M059J (cell line): ENCODE results near the gene RNF225. TPM values are rescaled to one million over a fixed set of nuclear protein-coding genes. Genes with fewer than 3 reads are reported as not detected.
"Not testable (repeated sequence)": the region's sequence is repeated elsewhere in the genome, so short reads cannot be mapped to it uniquely, and the experiment has no call there.

Source experiments
- DNase-seq: peaks from one replicate; pipeline ENCODE4 v3.0.0-alpha.2; 2012; ENCODE audit warnings: low read depth
- total RNA-seq: library from RNA; depleted of rRNA; stranded (reverse); fragments of >200 nt; shearing (Covaris generic); gene quantifications from 2 replicates; pipeline ENCODE4 v1.2.3, GENCODE V29; 2014

RNF225 gene
- total RNA-seq, 1 experiment from 2014 or later: not detected

DNA sequence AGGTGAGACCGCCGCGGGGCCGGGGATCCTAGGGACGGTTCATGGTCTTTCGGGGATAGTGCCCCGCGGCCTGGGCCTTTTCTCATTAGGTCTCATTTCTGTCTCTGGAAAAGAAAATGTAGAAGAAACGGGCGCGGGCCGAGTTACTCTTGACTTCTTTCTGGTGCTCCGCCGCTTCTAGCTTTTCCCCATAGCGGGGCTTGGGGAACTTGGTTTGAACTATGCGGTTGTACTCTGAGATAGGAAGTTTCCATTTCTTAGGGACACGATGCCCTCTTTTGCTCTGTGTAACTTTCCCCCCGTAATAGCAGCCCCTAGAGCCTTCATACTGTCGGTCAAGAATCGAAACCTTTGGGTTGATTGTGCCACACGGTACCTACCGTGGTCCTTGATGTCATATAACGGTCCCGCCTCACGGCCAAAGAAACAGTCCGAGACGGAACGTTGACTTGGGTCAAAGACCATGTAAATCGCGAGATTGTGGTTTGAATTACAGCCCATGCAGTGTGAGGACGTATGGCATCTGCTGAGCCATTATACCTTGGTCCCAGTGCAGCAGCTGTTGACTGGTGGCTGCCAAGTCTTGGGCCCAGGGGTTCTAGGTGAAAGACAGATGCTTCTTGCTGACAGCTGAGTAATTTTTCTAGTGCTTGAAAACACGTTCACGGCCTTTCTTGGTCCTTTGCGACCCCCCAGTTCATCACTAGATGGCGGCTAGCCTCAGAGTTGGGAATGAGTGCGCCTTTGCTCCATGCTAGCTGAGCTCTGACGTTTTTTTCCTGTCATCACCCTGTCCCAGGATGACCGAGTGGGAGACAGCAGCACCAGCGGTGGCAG lies 7.9 kb upstream of the RNF225 start:
- DNase-seq: no peak

DNA sequence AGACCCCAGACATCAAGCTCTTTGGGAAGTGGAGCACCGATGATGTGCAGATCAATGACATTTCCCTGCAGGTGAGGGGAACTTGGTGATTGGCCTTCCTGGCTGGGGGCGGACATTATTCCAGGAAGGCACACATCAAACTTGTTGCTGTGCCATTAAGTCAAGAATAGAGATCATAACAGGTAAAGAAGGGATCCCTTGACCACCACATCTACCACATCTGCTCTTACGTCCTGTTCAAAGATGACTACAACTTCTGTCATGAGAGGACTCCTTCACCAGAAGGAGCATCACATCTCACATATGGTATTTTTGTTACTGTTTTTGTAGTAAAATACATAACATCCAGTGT lies 7.3 kb upstream of the RNF225 start:
- no peak for DNase-seq

DNA sequence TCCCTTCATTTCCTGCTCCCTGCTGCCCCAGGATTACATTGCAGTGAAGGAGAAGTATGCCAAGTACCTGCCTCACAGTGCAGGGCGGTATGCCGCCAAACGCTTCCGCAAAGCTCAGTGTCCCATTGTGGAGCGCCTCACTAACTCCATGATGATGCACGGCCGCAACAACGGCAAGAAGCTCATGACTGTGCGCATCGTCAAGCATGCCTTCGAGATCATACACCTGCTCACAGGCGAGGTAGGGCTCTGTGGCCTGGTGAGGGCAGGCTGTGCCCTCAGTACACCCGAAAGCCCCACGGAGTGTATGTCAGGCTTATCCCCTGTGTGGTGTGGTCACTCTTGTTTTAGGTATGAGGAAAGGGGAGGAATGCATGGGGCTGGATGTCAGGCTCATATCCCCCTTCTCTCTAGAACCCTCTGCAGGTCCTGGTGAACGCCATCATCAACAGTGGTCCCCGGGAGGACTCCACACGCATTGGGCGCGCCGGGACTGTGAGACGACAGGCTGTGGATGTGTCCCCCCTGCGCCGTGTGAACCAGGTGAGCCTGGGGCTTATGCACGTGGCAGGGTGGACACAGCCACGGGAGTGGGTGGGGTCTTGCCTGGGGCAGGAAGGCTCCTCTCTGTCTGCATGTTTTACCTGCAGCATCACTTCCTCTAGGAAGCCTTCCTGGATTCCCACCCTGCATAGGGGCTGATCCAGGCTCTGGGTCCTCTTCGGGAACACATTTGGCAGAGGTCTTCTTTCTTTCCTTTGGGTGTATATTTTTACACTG lies 2.3 kb upstream of the RNF225 start:
- DNase-seq: no peak

DNA sequence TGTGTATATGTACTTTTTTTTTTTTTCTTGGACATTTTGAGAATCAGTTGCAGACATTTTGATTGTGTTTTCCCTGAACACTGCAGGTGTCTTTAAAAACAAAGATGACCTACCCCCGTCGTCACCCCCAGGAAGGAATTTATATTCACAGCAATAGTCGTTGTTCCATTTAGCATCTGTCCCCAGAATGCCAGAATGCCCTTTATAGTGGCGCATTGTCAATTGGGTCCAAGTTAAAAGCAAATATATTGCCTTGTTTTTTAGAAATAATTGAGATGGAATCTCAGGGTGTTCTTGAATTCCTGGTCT lies 1.8 kb upstream of the RNF225 start:
- DNase-seq: no peak

DNA sequence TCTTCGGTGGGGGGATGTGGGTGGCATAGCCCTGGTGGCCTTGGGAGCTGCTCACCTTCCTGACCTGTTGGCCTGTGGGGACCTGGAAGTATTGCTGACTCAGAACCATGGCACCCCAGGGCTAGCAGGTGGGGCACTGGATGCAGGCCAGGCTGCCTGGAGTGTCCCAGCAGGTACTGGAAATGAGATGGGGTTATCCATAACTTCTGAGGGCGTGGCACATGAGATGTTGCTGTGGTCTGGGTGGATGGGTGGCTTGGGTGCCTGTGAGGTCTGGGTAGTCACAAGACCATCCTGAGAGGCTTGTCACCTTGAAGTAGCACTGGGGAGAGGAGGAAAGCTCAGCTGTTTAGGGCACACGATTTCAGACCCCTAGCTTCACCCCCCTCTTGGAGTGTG lies 636 bp upstream of the RNF225 start:
- peak; percentile 24 for DNase-seq

DNA sequence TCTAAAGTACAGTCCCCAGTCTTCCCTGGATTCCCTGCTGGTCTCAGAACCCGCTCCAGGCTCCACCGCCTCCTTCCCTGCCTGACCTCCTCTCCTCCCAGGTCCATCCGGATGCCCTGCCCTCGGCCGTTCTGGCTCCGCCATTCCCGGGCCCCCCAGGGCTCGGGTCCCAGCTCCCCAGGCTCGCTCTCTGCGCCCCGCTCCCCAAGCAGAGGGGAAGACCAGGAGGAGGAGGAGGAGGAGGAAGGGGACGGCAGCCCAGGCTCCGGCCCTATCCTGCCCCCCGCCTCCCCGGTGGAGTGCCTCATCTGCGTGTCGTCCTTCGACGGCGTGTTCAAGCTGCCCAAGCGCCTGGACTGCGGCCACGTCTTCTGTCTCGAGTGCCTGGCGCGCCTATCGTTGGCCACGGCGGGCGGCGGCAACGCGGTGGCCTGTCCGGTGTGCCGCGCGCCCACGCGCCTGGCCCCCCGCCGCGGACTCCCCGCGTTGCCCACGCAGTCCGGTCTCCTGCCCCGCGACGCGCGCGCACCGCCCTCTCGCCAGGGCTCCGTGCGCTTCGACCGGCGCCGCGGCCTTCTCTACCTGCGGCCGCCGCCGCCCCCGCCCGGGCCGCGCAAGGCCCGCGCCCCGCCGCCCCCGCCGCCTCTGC lies 647 bp downstream of the RNF225 start:
- DNase-seq: no peak

DNA sequence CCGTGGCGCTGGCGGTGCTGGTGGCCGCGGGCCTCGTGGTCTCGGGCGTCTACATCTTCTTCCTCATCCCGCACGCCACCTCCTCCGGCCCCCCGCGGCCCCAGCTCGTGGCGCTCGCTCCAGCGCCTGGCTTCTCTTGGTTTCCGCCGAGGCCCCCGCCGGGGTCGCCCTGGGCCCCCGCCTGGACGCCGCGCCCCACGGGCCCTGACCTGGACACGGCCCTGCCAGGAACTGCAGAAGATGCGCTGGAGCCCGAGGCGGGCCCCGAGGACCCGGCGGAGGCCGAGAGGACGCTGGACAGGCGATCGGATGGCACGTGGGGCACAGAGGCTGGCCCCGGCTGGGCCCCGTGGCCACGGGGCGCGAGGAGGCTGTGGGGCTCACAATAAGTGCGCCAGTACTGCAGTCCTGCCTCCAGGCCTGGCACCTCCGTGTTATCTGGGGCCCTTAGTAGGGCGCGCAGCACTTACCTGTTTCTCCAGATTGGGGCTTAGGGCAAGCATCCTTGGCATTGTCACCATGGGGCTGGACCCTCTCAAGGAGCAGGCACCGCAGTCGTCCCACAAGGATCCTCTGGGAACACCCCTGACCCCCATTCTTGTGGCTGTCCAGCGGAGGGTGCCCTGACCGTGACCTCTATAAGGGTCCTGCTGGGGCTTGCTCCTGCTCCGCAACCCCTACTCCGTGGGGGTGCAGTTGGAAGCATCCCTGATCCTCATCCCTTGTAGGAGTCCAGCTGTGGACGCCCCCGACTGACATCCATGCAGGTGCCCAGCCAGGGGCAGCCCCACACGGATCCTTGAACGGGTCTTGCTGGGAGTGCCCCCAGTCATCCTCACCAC lies 1.5 kb downstream of the RNF225 start:
- DNase-seq: no peak

DNA sequence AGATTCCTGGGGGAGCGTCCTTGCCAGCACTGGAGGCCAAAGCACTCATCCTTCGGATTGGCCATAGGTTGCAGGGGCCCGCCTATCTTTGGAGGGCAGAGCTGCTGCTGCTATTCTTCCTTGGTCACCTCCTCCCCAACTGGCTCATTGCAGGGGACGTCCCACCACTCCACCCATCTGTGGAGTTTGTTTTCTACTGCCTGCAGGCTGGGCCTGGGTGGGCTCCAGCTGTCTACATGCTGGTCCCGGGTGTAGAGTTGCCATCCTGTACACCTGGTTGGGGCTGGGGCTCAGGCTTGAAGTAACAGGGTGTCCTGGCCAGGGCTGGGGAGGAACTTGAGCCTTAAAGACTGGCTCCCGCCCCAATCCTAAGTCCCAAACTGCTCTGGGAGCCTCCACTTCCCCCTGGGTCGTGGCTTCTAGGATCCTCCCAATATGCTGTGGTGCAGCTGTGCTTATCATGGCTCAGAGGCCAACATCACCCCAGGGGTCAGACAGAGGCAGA lies 2.1 kb downstream of the RNF225 start:
- no peak for DNase-seq

DNA sequence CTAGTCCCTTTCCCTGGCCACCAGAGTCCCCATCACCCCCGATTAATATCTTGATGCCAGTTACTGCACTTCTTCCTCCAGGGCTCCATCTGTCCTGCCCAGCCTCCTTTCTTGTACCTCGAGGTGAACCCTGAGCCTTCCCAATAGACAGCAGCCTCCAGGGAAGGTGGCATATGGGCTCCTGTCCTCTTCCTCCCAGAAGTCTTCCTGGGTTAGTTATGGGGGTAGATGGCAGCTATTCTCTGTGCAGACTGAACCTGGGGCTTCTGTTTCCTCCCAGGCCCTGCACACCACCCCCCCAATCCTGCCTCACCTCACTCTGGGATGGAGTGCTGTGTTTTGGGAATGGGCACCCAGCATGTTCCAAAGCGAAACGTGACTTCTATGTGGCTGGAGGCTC lies 2.6 kb downstream of the RNF225 start:
- no peak for DNase-seq

DNA sequence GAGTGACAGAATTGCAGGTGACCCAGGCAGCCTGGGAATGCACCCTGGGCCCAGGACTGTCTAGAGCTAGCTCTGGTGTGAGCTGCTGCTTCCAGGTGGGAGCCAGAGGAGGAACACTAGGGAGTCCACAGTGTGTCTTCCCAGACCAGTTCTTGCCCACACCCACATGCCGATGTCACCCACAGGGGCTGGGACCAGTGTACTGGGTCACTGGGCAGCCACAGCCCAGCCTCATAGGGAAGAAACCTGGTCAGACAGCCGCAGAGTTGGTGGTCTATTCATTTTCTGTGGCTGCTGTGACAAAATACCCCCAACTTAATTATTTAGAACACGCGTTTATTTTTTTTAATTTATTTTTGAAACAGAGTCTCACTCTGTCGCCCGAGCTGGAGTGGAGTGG lies 3.1 kb downstream of the RNF225 start:
- no peak for DNase-seq

DNA sequence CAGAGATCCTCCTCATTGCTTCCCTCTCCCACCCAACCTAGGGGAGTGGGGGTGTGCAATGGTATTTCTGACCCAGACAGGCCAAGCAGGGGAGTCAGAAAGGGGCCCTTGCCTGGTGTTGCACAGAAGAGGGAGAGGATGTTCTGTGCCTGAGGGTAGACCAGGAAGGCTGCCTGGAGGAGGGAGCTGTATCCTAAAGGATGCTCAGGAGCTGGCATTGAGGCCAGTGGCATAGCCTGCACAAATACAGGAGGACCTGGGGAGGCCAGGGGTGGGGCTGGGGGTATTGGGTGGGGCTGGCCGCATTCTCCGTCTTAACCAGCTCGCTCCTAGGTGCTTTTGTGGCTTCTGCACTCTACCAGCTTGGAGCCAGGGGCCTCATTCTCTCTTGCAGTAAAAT lies 4.4 kb downstream of the RNF225 start:
- no peak for DNase-seq

DNA sequence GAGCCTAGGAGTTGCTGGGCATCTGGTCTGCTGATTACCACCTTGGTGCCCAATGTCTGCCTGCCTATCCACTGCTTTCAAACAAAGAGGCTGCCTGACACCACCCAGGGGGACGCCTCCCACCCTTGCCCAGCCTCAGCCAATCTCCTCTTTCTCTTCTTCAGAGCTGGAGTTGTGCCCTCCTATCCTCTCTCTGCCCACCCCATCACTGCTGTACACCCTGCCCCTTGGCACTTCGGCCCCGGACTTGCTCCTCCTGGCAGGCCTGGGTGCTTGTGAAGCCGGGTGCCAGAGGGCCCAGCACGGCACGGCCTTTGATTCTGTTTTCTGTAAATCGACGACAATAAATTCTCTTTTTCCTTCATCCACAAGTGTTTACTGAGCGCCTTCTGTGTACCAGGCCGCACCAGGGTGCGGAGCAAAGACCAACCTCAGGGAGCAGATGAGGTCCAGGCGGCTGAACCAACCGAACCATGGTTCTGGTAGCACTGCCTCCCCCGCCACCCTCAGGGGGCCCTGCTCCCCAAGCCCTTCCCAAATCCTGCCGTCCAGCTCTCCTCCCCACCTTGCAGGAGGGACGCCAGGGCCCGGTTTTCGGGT lies 5.0 kb downstream of the RNF225 start:
- peak; percentile 16 for DNase-seq

DNA sequence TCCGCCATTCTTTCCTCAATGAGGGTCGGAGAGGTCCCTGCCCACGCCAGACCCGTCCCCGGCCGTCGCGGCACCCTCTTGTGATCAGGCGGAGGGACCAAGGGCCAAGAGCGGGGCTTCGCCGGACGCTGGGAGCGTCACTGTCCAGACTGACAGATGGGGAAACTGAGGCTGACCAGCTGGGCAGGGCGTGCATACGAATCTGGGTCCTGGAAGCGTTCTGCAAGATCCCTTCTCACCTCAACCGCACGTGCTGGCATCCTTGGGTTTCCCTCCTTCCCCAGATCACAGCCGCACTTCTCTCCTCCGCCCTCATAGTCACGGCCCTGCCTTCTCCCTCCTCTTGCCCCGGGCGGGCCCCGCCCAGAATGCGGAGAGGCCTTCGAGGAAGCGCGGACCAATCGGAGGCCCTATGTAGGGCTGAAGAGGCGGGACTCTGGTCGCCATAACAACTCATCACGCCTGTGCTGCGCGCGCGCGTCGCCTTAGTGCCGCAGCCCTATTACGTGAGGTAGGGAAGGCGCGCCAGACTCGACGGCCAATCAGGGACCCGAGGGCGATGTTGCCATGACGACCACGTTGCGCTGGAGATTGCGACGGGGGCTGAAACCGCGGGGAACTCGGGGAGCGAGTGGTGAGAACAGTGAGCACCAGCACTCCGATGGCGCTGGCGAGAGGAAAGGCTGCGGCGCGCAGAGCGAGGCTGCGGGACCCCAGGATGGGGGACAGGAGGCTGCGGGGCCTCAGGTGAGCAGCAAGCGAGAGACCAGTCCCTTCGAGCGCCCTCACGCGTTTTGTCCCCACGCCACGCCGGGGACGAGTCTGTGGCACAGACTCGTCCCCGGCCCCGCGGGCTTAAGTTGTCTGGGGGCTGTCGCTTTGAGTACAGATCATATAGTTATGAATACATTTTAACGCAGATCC lies 5.7 kb downstream of the RNF225 start:
- DNase-seq: peak; percentile 99

DNA sequence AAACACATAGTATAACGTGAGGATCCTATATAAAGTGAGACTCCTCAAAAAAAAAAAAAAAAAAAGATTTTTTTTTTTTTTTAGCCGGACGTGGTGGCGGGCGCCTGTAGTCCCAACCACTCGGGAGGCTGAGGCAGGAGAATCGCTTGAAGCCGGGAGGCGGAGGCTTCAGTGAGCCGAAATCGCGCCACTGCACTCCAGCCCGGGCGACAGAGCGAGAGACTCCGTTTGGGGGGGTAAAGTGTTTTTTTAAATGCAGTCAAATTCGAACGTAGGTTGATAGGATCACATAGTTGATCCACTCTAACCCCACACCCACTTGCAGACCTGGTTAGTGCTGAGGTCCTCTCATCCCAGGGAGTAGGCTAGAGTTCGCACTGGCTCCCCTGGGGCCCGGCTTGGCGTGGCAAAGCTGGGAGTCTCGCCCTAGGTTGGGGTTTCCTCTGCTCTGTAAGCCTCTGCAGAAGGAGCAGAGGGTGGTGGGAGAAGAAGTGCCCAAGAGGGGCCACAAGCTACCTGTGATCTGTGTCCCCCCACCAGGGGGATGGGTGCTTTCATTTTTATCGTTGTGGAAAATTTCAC lies 6.5 kb downstream of the RNF225 start:
- DNase-seq: no peak

DNA sequence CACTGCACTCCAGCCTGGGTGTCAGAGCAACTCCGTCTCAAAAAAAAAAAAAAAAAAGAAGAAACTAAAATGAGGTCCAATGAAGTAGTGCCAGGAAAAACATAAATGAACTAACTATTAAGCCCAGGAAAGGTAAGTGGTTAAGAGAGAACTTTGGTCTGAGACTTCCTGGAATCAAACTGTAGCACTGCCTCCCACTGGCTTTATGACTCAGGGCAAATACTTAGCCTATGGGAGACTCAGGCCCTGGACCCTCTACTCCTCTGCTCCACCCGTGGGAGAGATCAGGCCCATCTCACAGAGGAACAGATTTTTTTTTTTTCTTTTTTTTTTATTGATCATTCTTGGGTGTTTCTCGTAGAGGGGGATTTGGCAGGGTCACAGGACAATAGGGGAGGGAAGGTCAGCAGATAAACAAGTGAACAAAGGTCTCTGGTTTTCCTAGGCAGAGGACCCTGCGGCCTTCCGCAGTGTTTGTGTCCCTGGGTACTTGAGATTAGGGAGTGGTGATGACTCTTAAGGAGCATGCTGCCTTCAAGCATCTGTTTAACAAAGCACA lies 8.5 kb downstream of the RNF225 start:
- not testable (repeated sequence) for DNase-seq

DNA sequence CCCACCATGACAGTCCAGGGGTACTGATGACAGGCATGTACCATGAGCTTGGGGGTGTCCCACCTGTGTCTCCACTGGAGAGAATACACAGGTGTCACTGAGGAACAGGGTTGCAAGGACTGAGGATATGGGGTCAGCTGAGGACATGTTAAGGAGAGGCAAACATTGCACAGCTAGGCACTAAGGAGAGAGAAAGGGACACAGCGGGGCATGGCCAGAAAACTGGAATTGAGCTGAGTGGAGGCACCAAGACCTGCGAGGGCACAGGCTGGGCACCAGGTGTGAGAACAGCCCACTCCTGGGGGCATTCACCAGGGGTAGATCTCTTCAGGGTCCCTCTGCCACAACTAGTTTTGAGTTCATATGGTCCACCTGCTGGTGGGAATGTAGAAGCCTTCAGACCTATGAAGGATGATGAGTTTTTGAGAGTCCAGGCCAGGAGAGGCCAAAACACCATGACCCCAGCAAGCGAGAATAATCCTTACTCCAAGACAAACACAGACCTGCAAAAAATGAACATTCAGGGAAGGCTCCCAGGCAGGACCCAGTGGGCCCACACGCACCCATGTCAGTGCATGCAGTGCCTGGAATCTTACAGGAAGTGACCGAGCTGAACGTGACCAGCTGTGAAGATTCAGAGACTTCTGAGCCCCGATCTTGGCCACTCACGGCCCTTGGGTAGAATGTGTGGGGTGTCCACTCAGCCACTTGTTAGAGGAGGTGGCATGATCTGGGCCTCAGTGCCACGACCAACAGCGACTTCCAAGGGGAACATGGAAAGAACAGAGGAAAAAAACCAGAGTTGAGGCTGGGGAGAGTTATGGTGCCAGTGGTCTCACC lies 11.6 kb downstream of the RNF225 start:
- DNase-seq: no peak

DNA sequence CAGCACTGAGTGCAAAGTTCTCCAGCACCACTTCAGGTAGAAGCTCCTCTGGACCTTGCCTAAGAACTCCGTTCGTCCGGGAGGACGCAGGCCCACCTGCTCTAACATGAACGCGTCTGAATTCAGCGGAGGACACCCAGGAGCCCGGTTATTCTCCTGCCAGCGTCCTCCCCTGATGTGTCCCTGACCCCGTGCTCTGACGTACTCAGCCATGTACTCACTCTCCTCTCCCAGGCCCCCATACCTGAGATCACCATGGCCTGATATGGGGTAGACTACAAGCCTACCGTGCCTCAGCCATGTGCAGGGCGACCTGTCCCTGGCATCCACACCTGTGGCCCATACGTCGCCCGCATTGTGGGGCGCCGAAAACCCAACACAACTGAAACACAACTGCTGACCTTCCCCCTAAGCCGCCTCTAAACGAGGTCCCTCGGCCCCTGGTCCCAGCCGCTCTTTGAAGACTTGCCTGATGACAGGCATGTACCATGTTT lies 12.2 kb downstream of the RNF225 start:
- DNase-seq: no peak
